ENCODE data around the gene SCIN. TPM values are rescaled to one million over a fixed set of nuclear protein-coding genes. Genes with fewer than 3 reads are reported as not detected.

Gene SCIN
- total and polyA plus RNA-seq, 4 experiments from 2014 or later = 0.07 to 0.25 (median 0.20) TPM; not detected in 1

GRCh38 chr7:12534046-12534445, 36.5 kb upstream of the SCIN start:
- POLR2A ChIA-PET (ENCODE audit: partially characterized antibody) = no interaction called here
- H3K4me3 Mint-ChIP-seq = no peak overlapping the region
- H3K4me1 Mint-ChIP-seq = no peaks in the 10 kb centered on the region
- intact Hi-C loops (cut with micrococcal nuclease) = no loop called here
- CTCF ChIA-PET (ENCODE audit: partially characterized antibody) = no interaction called here
- Histone ChIP-seq H3K4me1 (ENCODE audit: insufficient read depth, low read length) (no peaks in the 10 kb centered on the region), H3K27me3 (ENCODE audit: insufficient read depth, low read length) (no peaks in the 10 kb centered on the region), H3K27ac (ENCODE audit: low read depth, low read length) (no peak overlapping the region), H3K9me3 (ENCODE audit: control insufficient read depth in 1 of 2, low read length in 2 of 2) (no peaks in the 10 kb centered on the region), H3K36me3 (ENCODE audit: insufficient read depth, low read length) (no peaks in the 10 kb centered on the region), H3K4me3 (ENCODE audit: low read length in 2 of 2) (no peak overlapping the region)
- no peaks in the 10 kb centered on the region for H3K36me3 Mint-ChIP-seq
- H3K27ac Mint-ChIP-seq = no peak overlapping the region
- peaks cover 11 to 18% of the 10 kb centered on the region in 2 donors for H3K27me3 Mint-ChIP-seq
- peaks cover 0 to 4% (median 0%) of the 10 kb centered on the region in 8 donors for H3K9me3 Mint-ChIP-seq
- DNase-seq = no peak

GRCh38 chr7:12539681-12540080, 30.8 kb upstream of the SCIN start:
- ChIA-PET POLR2A (ENCODE audit: partially characterized antibody) (no interaction called here), CTCF (ENCODE audit: partially characterized antibody) (interaction anchor here (1.3 kb wide), 1 partner anchor 15 kb away, joined by 3 read pairs; no protein-coding TSS in a partner anchor)
- no peaks in the 10 kb centered on the region for H3K4me1 ChIP-seq (ENCODE audit: insufficient read depth, low read length)

GRCh38 chr7:12540850-12541249, 29.7 kb upstream of the SCIN start:
- Mint-ChIP-seq H3K9me3 (peaks cover 0 to 2% (median 0%) of the 10 kb centered on the region in 8 donors), H3K27me3 (peaks cover 2% of the 10 kb centered on the region in 2 donors), H3K27ac (no peak overlapping the region), H3K4me3 (no peak overlapping the region), H3K36me3 (no peaks in the 10 kb centered on the region), H3K4me1 (no peaks in the 10 kb centered on the region)
- ChIA-PET POLR2A (ENCODE audit: partially characterized antibody) (no interaction called here), CTCF (ENCODE audit: partially characterized antibody) (no interaction called here)
- Histone ChIP-seq H3K4me3 (ENCODE audit: low read length in 2 of 2) (no peak overlapping the region), H3K36me3 (ENCODE audit: insufficient read depth, low read length) (no peaks in the 10 kb centered on the region), H3K9me3 (ENCODE audit: control insufficient read depth in 1 of 2, low read length in 2 of 2) (no peaks in the 10 kb centered on the region), H3K4me1 (ENCODE audit: insufficient read depth, low read length) (no peaks in the 10 kb centered on the region), H3K27ac (ENCODE audit: low read depth, low read length) (no peak overlapping the region), H3K27me3 (ENCODE audit: insufficient read depth, low read length) (no peaks in the 10 kb centered on the region)
- intact Hi-C loops (cut with micrococcal nuclease) = no loop called here
- DNase-seq = no peak

More at GRCh38 chr7:12539681-12540080, 30.8 kb upstream of the SCIN start:
- H3K27ac ChIP-seq (ENCODE audit: low read depth, low read length) = no peak overlapping the region
- no peaks in the 10 kb centered on the region for H3K9me3 ChIP-seq (ENCODE audit: control insufficient read depth in 1 of 2, low read length in 2 of 2)
- Mint-ChIP-seq H3K4me1 (no peaks in the 10 kb centered on the region), H3K4me3 (no peak overlapping the region), H3K27me3 (peaks cover 8 to 11% of the 10 kb centered on the region in 2 donors), H3K36me3 (no peaks in the 10 kb centered on the region), H3K9me3 (peaks cover 0 to 4% (median 0%) of the 10 kb centered on the region in 8 donors), H3K27ac (no peak overlapping the region)
- no peaks in the 10 kb centered on the region for H3K27me3 ChIP-seq (ENCODE audit: insufficient read depth, low read length)
- H3K4me3 ChIP-seq (ENCODE audit: low read length in 2 of 2) = no peak overlapping the region
- no peak for DNase-seq
- intact Hi-C loops (cut with micrococcal nuclease) = no loop called here
- H3K36me3 ChIP-seq (ENCODE audit: insufficient read depth, low read length) = no peaks in the 10 kb centered on the region

- intact Hi-C loops (cut with micrococcal nuclease) = no loop called here
- ChIA-PET CTCF (ENCODE audit: partially characterized antibody) (no interaction called here), POLR2A (ENCODE audit: partially characterized antibody) (no interaction called here)
- Mint-ChIP-seq H3K27ac (no peak overlapping the region), H3K27me3 (peaks cover 2 to 4% of the 10 kb centered on the region in 2 donors), H3K36me3 (no peaks in the 10 kb centered on the region), H3K4me1 (no peaks in the 10 kb centered on the region), H3K9me3 (peaks cover 0 to 2% (median 0%) of the 10 kb centered on the region in 8 donors), H3K4me3 (no peak overlapping the region)
- H3K9me3 ChIP-seq (ENCODE audit: control insufficient read depth in 1 of 2, low read length in 2 of 2) = no peaks in the 10 kb centered on the region
- H3K27me3 ChIP-seq (ENCODE audit: insufficient read depth, low read length) = no peaks in the 10 kb centered on the region
- DNase-seq = no peak
- no peak overlapping the region for H3K27ac ChIP-seq (ENCODE audit: low read depth, low read length)
- no peaks in the 10 kb centered on the region for H3K4me1 ChIP-seq (ENCODE audit: insufficient read depth, low read length)
- no peak overlapping the region for H3K4me3 ChIP-seq (ENCODE audit: low read length in 2 of 2)
- no peaks in the 10 kb centered on the region for H3K36me3 ChIP-seq (ENCODE audit: insufficient read depth, low read length)
These were observed 26.9 kb upstream of the SCIN start for GRCh38 chr7:12543586-12543985.

GRCh38 chr7:12549106-12549505, 21.4 kb upstream of the SCIN start:
- ChIA-PET CTCF (ENCODE audit: partially characterized antibody) (no interaction called here), POLR2A (ENCODE audit: partially characterized antibody) (no interaction called here)
- intact Hi-C loops (cut with micrococcal nuclease) = no loop called here
- H3K4me3 Mint-ChIP-seq = no peak overlapping the region
- peaks cover 2 to 5% of the 10 kb centered on the region in 2 donors for H3K27me3 Mint-ChIP-seq
- Histone ChIP-seq H3K27me3 (ENCODE audit: insufficient read depth, low read length) (no peaks in the 10 kb centered on the region), H3K4me3 (ENCODE audit: low read length in 2 of 2) (no peak overlapping the region), H3K27ac (ENCODE audit: low read depth, low read length) (no peak overlapping the region), H3K36me3 (ENCODE audit: insufficient read depth, low read length) (no peaks in the 10 kb centered on the region), H3K9me3 (ENCODE audit: control insufficient read depth in 1 of 2, low read length in 2 of 2) (no peaks in the 10 kb centered on the region), H3K4me1 (ENCODE audit: insufficient read depth, low read length) (no peaks in the 10 kb centered on the region)
- no peak for DNase-seq
- no peaks in the 10 kb centered on the region for H3K36me3 Mint-ChIP-seq
- no peaks in the 10 kb centered on the region for H3K4me1 Mint-ChIP-seq
- H3K9me3 Mint-ChIP-seq = no peaks in the 10 kb centered on the region
- no peak overlapping the region for H3K27ac Mint-ChIP-seq

- H3K27ac ChIP-seq (ENCODE audit: low read depth, low read length) = no peak overlapping the region
- intact Hi-C loops (cut with micrococcal nuclease) = no loop called here
- no peak overlapping the region for H3K27ac Mint-ChIP-seq
- H3K4me1 Mint-ChIP-seq = no peaks in the 10 kb centered on the region
- no peaks in the 10 kb centered on the region for H3K9me3 Mint-ChIP-seq
- H3K36me3 Mint-ChIP-seq = no peaks in the 10 kb centered on the region
- no peak overlapping the region for H3K4me3 ChIP-seq (ENCODE audit: low read length in 2 of 2)
- no peak for DNase-seq
- H3K9me3 ChIP-seq (ENCODE audit: control insufficient read depth in 1 of 2, low read length in 2 of 2) = no peaks in the 10 kb centered on the region
- ChIA-PET POLR2A (ENCODE audit: partially characterized antibody) (no interaction called here), CTCF (ENCODE audit: partially characterized antibody) (interaction anchor here (1.4 kb wide), 1 partner anchor 26 kb away, joined by 3 read pairs; no protein-coding TSS in a partner anchor)
- no peaks in the 10 kb centered on the region for H3K4me1 ChIP-seq (ENCODE audit: insufficient read depth, low read length)
- H3K36me3 ChIP-seq (ENCODE audit: insufficient read depth, low read length) = no peaks in the 10 kb centered on the region
- H3K27me3 ChIP-seq (ENCODE audit: insufficient read depth, low read length) = no peaks in the 10 kb centered on the region
- peaks cover 2 to 5% of the 10 kb centered on the region in 2 donors for H3K27me3 Mint-ChIP-seq
- H3K4me3 Mint-ChIP-seq = no peak overlapping the region
These were observed 19.6 kb upstream of the SCIN start for GRCh38 chr7:12550956-12551355.

GRCh38 chr7:12552876-12553275, 17.6 kb upstream of the SCIN start:
- Histone ChIP-seq H3K9me3 (ENCODE audit: control insufficient read depth in 1 of 2, low read length in 2 of 2) (no peaks in the 10 kb centered on the region), H3K27me3 (ENCODE audit: insufficient read depth, low read length) (no peaks in the 10 kb centered on the region), H3K36me3 (ENCODE audit: insufficient read depth, low read length) (no peaks in the 10 kb centered on the region), H3K27ac (ENCODE audit: low read depth, low read length) (no peak overlapping the region), H3K4me1 (ENCODE audit: insufficient read depth, low read length) (no peaks in the 10 kb centered on the region), H3K4me3 (ENCODE audit: low read length in 2 of 2) (no peak overlapping the region)
- Mint-ChIP-seq H3K27me3 (peaks cover under 1 to 4% of the 10 kb centered on the region in 2 donors), H3K9me3 (peaks cover 0 to 4% (median 3%) of the 10 kb centered on the region in 8 donors), H3K4me3 (no peak overlapping the region), H3K36me3 (no peaks in the 10 kb centered on the region), H3K27ac (no peak overlapping the region), H3K4me1 (no peaks in the 10 kb centered on the region)
- no peak for DNase-seq
- intact Hi-C loops (cut with micrococcal nuclease) = no loop called here
- CTCF ChIA-PET (ENCODE audit: partially characterized antibody) = no interaction called here
- POLR2A ChIA-PET (ENCODE audit: partially characterized antibody) = no interaction called here

GRCh38 chr7:12553416-12553815, 17.1 kb upstream of the SCIN start:
- DNase-seq = no peak
- H3K27ac Mint-ChIP-seq = no peak overlapping the region
- Histone ChIP-seq H3K4me1 (ENCODE audit: insufficient read depth, low read length) (no peaks in the 10 kb centered on the region), H3K4me3 (ENCODE audit: low read length in 2 of 2) (no peak overlapping the region), H3K9me3 (ENCODE audit: control insufficient read depth in 1 of 2, low read length in 2 of 2) (no peaks in the 10 kb centered on the region), H3K27ac (ENCODE audit: low read depth, low read length) (no peak overlapping the region), H3K27me3 (ENCODE audit: insufficient read depth, low read length) (no peaks in the 10 kb centered on the region), H3K36me3 (ENCODE audit: insufficient read depth, low read length) (no peaks in the 10 kb centered on the region)
- H3K4me1 Mint-ChIP-seq = no peaks in the 10 kb centered on the region
- H3K27me3 Mint-ChIP-seq = peaks cover 5 to 6% of the 10 kb centered on the region in 2 donors
- POLR2A ChIA-PET (ENCODE audit: partially characterized antibody) = no interaction called here
- peaks cover 0 to 4% (median 3%) of the 10 kb centered on the region in 8 donors for H3K9me3 Mint-ChIP-seq
- intact Hi-C loops (cut with micrococcal nuclease) = no loop called here
- H3K4me3 Mint-ChIP-seq = no peak overlapping the region
- H3K36me3 Mint-ChIP-seq = no peaks in the 10 kb centered on the region
- CTCF ChIA-PET (ENCODE audit: partially characterized antibody) = no interaction called here

Data from CD4-positive, alpha-beta memory T cell (primary cell).